SK-N-SH (cell line): ENCODE measurements around the gene CAPN5. TPM values are rescaled to one million over a fixed set of nuclear protein-coding genes. Genes with fewer than 3 reads are reported as not detected.
A peak's percentile ranks its signal among the peaks of the same experiment; 100 is the strongest.

ENCODE experiments used
- CTCF ChIA-PET: fragments of 300-600, 350-600 bp; formaldehyde crosslinking; extraction: SDS; loops from one replicate; lab custom pipeline; 2021; lab: Yijun Ruan, JAX
- POLR2A ChIA-PET: fragments of 350-600 bp; sonication (Branson Sonifier 250); formaldehyde crosslinking; extraction: SDS; loops from one replicate; lab custom pipeline; 2020; ENCODE audit warnings: antibody characterized with exemption, inconsistent platforms; lab: Yijun Ruan, JAX
- DNase-seq: peaks from one replicate; pipeline ENCODE4 v3.0.0; 2012
- H2AFZ ChIP-seq: fragments of 200-600 bp; sonication (generic); 2 replicates; pipeline ENCODE4 v1.8.1; 2016; ENCODE audit warnings: antibody characterized with exemption, mild to moderate bottlenecking, low read depth
- H3F3A ChIP-seq: fragments of 200-600 bp; sonication (generic); replicated peaks from 2 replicates; pipeline ENCODE3; 2016; ENCODE audit warnings: antibody characterized with exemption, mild to moderate bottlenecking; ENCODE audit not compliant: insufficient read depth
- H3K27ac ChIP-seq, 2 experiments: fragments of 200-500 bp in 1 of 2; fragments of 200-600 bp in 1 of 2; sonication (Bioruptor generic) in 1 of 2; sonication (generic), shearing (Covaris generic) in 1 of 2; 2 replicates each; pipeline versions ENCODE4 v1.5.1 to v1.6.1; 2014 to 2016; ENCODE audit warnings: low read depth in 2 of 2, inconsistent platforms in 1 of 2, low read length in 1 of 2, mild to moderate bottlenecking in 1 of 2, mixed read lengths in 1 of 2
- H3K27me3 ChIP-seq: fragments of 200-600 bp; sonication (generic), shearing (Covaris generic); 2 replicates; pipeline ENCODE4 v1.6.1; 2016; ENCODE audit warnings: mixed run types; ENCODE audit not compliant: insufficient read depth
- H3K36me3 ChIP-seq, 2 experiments: fragments of 200-500 bp in 1 of 2; fragments of 200-600 bp in 1 of 2; sonication (Bioruptor generic) in 1 of 2; sonication (generic) in 1 of 2; replicated peaks in 1 of 2; 2 replicates each; pipeline versions ENCODE3 to v1.5.1; 2014 to 2016; ENCODE audit warnings: low read length in 1 of 2, mild to moderate bottlenecking in 1 of 2; ENCODE audit not compliant: insufficient read depth in 2 of 2, control insufficient read depth in 1 of 2
- H3K4me1 ChIP-seq, 2 experiments: fragments of 200-500 bp in 1 of 2; fragments of 200-600 bp in 1 of 2; sonication (Bioruptor generic) in 1 of 2; sonication (generic), shearing (Covaris generic) in 1 of 2; 2 replicates each; pipeline versions ENCODE4 v1.5.1 to v1.6.1; 2014 to 2016; ENCODE audit warnings: low read depth in 1 of 2, low read length in 1 of 2, mixed run types in 1 of 2; ENCODE audit not compliant: insufficient read depth in 2 of 2, control insufficient read depth in 1 of 2
- H3K4me2 ChIP-seq: fragments of 200-600 bp; sonication (generic), shearing (Covaris generic); 2 replicates; pipeline ENCODE4 v1.6.1; 2017; ENCODE audit warnings: mixed run types
- H3K4me3 ChIP-seq, 2 experiments: fragments of 200-500 bp in 1 of 2; fragments of 200-600 bp in 1 of 2; sonication (Bioruptor generic) in 1 of 2; sonication (generic), shearing (Covaris generic) in 1 of 2; 2 replicates each; pipeline versions ENCODE4 v1.5.1 to v1.8.1; 2014 to 2016; ENCODE audit warnings: low read depth in 2 of 2, inconsistent platforms in 1 of 2, low read length in 1 of 2, mild to moderate bottlenecking in 1 of 2, mixed read lengths in 1 of 2, moderate library complexity in 1 of 2
- H3K79me2 ChIP-seq: fragments of 200-600 bp; sonication (generic); 2 replicates; pipeline ENCODE4 v1.8.1; 2017; ENCODE audit warnings: mild to moderate bottlenecking; ENCODE audit not compliant: insufficient read depth
- H3K9ac ChIP-seq: fragments of 200-600 bp; sonication (generic); 2 replicates; pipeline ENCODE4 v1.6.1; 2017; ENCODE audit warnings: mixed run types
- H3K9me2 ChIP-seq: fragments of 200-600 bp; sonication (generic); 2 replicates; pipeline ENCODE4 v1.6.1; 2017; ENCODE audit warnings: mixed run types
- H3K9me3 ChIP-seq: fragments of 200-600 bp; sonication (generic); 2 replicates; pipeline ENCODE4 v1.6.1; 2017; ENCODE audit warnings: mixed run types, mild to moderate bottlenecking, moderate library complexity
- H4K20me1 ChIP-seq: fragments of 200-600 bp; sonication (generic); 2 replicates; pipeline ENCODE4 v1.6.1; 2017; ENCODE audit warnings: mild to moderate bottlenecking, mixed run types; ENCODE audit not compliant: insufficient read depth
- ELF1 ChIP-seq: IDR thresholded peaks from 2 replicates; pipeline ENCODE4 v1.4.0; 2012
- EP300 ChIP-seq, 2 experiments: IDR thresholded peaks; 2 replicates each; pipeline versions ENCODE4 v1.4.0 to v1.6.1; 2012; ENCODE audit warnings: borderline replicate concordance in 1 of 2, low read depth in 1 of 2, low read length in 1 of 2
- FOSL2 ChIP-seq: IDR thresholded peaks from 2 replicates; pipeline ENCODE4 v1.4.0; 2012; ENCODE audit warnings: low read depth, mild to moderate bottlenecking, moderate library complexity, borderline replicate concordance
- MXI1 ChIP-seq: IDR thresholded peaks from 2 replicates; pipeline ENCODE4 v1.6.1; 2012; ENCODE audit warnings: mild to moderate bottlenecking, low read depth, low read length, improper control_type of control experiment
- POLR2AphosphoS5 ChIP-seq: IDR thresholded peaks from 2 replicates; pipeline ENCODE4 v1.6.1; 2012; ENCODE audit warnings: low read depth, low read length
- RFX5 ChIP-seq: IDR thresholded peaks from 2 replicates; pipeline ENCODE4 v1.6.1; 2012; ENCODE audit warnings: mild to moderate bottlenecking, improper control_type of control experiment, low read length
- SMC3 ChIP-seq: IDR thresholded peaks from 2 replicates; pipeline ENCODE4 v1.6.1; 2012; ENCODE audit warnings: low read depth, low read length, improper control_type of control experiment
- WGBS: methylation state at CpG from one replicate; pipeline ENCODE4 v1.1.6; 2017; ENCODE audit warnings: low lambda C conversion rate; 5-methylcytosine and 5-hydroxymethylcytosine counted together
- polyA plus RNA-seq, 3 experiments: library from polyadenylated mRNA; depleted of rRNA; stranded (reverse); fragments of >200 nt; gene quantifications; 2 replicates each; pipeline ENCODE4 v1.2.3, GENCODE V29; 2012
- TF ChIP-seq, protein P1 (sequence below): fragments of 200-600 bp; sonication (generic); IDR thresholded peaks from 2 replicates; pipeline ENCODE4 v1.6.1; 2017; ENCODE audit warnings: antibody characterized with exemption, mild to moderate bottlenecking, moderate library complexity

CAPN5 gene
- polyA plus RNA-seq, 1 of the 3 experiments (the other 2 are of a cell fraction), result 33.1 TPM

DNA sequence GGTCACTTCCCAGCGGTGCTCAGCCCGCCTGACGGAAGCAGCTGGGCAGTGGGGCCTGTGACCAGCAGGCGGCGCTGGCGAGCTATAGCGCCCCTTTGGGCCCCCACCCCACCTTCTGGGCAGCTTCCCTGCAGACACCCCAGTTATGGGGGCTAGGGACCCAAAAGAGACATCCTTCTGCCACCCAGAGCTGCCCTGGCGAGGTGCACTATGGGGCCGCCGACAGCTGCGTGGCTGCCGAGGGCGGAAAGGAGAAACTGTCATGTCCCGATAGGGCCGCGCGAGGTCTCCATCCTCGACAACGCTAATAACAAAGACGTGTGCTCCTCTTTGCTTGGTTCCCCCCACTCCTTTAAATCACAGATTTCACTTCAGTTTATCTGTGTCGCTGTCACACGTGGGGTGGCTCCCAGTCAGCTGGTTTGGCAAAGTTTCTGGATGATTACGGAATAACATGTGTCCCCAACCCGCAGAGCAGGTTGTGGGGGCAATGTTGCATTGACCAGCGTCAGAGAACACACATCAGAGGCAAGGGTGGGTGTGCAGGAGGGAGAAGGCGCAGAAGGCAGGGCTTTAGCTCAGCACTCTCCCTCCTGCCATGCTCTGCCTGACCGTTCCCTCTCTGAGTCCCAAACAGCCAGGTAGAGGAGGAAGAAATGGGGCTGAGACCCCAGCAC, 60.6 kb downstream of the CAPN5 start (continued):
- no peak for TF ChIP-seq RFX5
- no peak for TF ChIP-seq ELF1
- TF ChIP-seq, all 33 proteins: peak for 5

DNA sequence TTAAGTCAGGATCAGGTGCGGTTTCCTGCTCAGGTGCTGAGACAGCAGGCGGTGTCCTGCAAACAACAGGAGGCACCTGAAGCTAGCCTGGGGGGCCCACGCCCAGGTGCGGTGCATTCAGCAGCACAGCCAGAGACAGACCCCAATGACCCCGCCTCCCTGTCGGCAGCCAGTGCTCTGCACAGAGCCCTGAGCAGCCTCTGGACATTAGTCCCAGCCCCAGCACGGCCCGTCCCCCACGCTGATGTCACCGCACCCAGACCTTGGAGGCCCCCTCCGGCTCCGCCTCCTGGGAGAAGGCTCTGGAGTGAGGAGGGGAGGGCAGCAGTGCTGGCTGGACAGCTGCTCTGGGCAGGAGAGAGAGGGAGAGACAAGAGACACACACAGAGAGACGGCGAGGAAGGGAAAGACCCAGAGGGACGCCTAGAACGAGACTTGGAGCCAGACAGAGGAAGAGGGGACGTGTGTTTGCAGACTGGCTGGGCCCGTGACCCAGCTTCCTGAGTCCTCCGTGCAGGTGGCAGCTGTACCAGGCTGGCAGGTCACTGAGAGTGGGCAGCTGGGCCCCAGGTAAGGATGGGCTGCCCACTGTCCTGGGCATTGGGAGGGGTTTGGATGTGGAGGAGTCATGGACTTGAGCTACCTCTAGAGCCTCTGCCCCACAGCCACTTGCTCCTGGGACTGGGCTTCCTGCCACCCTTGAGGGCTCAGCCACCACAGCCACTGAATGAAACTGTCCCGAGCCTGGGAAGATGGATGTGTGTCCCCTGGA, 61.3 kb downstream of the CAPN5 start, which contains the start of gene MYO7A:
MYO7A (plus strand) TSS at position 327 of the 772 bp plus-strand sequence. CDS start 2,389 bp downstream, outside the sequence.
- TF ChIP-seq EP300 (IDR thresholded peaks at IDR 0.05; ENCODE audit: borderline replicate concordance in 1 of 2, low read depth in 1 of 2, low read length in 1 of 2), result no peak
- 0 out of 2 replicates have a peak, but pooled peaks have one; percentile 35 for TF ChIP-seq MXI1
- TF ChIP-seq, protein P1, sequence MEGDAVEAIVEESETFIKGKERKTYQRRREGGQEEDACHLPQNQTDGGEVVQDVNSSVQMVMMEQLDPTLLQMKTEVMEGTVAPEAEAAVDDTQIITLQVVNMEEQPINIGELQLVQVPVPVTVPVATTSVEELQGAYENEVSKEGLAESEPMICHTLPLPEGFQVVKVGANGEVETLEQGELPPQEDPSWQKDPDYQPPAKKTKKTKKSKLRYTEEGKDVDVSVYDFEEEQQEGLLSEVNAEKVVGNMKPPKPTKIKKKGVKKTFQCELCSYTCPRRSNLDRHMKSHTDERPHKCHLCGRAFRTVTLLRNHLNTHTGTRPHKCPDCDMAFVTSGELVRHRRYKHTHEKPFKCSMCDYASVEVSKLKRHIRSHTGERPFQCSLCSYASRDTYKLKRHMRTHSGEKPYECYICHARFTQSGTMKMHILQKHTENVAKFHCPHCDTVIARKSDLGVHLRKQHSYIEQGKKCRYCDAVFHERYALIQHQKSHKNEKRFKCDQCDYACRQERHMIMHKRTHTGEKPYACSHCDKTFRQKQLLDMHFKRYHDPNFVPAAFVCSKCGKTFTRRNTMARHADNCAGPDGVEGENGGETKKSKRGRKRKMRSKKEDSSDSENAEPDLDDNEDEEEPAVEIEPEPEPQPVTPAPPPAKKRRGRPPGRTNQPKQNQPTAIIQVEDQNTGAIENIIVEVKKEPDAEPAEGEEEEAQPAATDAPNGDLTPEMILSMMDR, result no peak
- DNase-seq, result peak; percentile 93
- ChIA-PET CTCF (interaction anchor here (0.9 to 12.2 kb wide), 53 partner anchors 8 to 502 kb away, joined by 3 to 270 read pairs (median 7); partner anchors contain the start of gene OMP), POLR2A (interaction anchor here (0.9 to 1.9 kb wide), 2 partner anchors 37 to 58 kb away, joined by 3 to 7 read pairs; no protein-coding TSS in a partner anchor)
- H3K4me1 ChIP-seq, result peaks cover 0 to 42% of the 10 kb centered on the region in 2 experiments; a peak in 2 of 4 replicates
- H3K27me3 ChIP-seq, result no peaks in the 10 kb centered on the region
- H3K4me3 ChIP-seq, result peak within 1 kb of the TSS; percentile 47 to 74
- WGBS, result 50% methylated on average over 16 of the region's 20 CpGs
- H3K27ac ChIP-seq, result peak within 1 kb of the TSS in 1 of 2 experiments; percentile 13; a peak in 1 of 4 replicates
- no peaks in the 10 kb centered on the region for H3K9me3 ChIP-seq
- H3K79me2 ChIP-seq, result no peaks in the 10 kb centered on the region
- H3K36me3 ChIP-seq, result peaks cover 0 to 5% of the 10 kb centered on the region in 2 experiments
- peak within 1 kb of the TSS; percentile 92 for H3K4me2 ChIP-seq
- H4K20me1 ChIP-seq, result no peaks in the 10 kb centered on the region
- H3K9ac ChIP-seq, result no peak within 1 kb of the TSS
- H2AFZ ChIP-seq, result peak within 1 kb of the TSS; percentile 77; the same call in 1 of the 2 replicates
- no peaks in the 10 kb centered on the region for H3K9me2 ChIP-seq
- H3F3A ChIP-seq, result no peaks in the 10 kb centered on the region

DNA sequence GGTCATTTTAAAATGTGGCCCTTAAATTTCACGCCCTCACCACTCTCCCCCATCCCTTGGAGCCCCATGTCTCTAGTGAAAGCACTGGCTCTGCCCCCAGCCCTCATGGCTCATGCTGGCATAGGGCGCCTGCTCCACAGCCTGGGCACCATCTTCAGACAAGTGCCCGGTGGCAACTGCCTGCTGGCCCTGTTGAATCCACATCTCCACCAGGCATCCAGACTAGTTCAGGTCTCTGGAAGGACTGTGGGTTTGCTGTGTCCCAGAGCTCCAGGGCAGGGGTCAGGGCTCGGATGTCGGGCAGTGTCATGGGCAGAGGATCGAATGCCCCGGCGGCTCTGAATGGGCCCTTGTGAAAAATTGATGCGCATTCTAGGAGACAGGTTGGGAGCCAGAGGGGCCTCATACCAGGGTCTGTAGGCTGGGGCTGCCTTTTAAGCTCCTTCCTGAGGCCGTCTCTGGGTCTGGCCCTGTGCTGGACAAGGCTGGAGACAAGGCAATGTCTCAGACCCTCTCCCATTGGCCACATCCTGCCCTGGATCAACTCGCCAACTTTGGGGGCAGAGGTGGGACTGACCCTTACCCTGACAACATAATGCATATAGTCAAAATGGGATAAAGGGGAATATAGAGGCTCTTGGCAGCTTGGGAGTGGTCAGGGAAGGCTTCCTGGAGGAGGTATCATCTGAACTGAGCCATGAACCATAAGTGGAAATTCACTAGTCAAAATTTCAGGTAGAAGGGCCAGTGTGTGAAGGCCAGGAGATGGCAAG, 62.5 kb downstream of the CAPN5 start:
- TF ChIP-seq FOSL2, result no peak
- TF ChIP-seq POLR2AphosphoS5, result no peak
- TF ChIP-seq SMC3, result no peak
- Histone ChIP-seq H3K36me3 (no peaks in the 10 kb centered on the region), H3K9me2 (no peaks in the 10 kb centered on the region), H3K9me3 (no peaks in the 10 kb centered on the region), H3K79me2 (no peaks in the 10 kb centered on the region), H3K4me3 (no peak overlapping the region), H3K9ac (no peak overlapping the region), H4K20me1 (no peaks in the 10 kb centered on the region), H3K4me1 (peaks cover 0 to 42% of the 10 kb centered on the region in 2 experiments; a peak in 2 of 4 replicates), H3K27ac (no peak overlapping the region), H3F3A (no peaks in the 10 kb centered on the region), H3K27me3 (no peaks in the 10 kb centered on the region), H3K4me2 (no peak overlapping the region), H2AFZ (no peak overlapping the region)
- POLR2A ChIA-PET, result no interaction called here
- 86% methylated on average over 10 of the region's 11 CpGs for WGBS
- DNase-seq, result no peak
- CTCF ChIA-PET, result interaction anchor here (1.3 to 12.2 kb wide), 9 partner anchors 11 to 419 kb away, joined by 4 to 270 read pairs (median 25); no protein-coding TSS in a partner anchor
